Thyroid gland (tissue), 4 donors: ENCODE measurements around the gene PTGR1.

ENCODE experiments used
- CTCF ChIP-seq, 6 experiments: fragments of 200-600 bp in 3 of 6; fragments of 450-650 bp in 3 of 6; sonication (generic) in 3 of 6; IDR thresholded peaks; one replicate each; pipeline ENCODE4 v1.5.1; 2016 to 2019; ENCODE audit warnings: antibody characterized with exemption in 6 of 6, mild to moderate bottlenecking in 2 of 6, inconsistent platforms in 1 of 6, moderate library complexity in 1 of 6
- POLR2A ChIP-seq, 2 donors: fragments of 450-650 bp; IDR thresholded peaks; one replicate each; pipeline ENCODE4 v1.6.1; 2017; ENCODE audit warnings: antibody characterized with exemption in 2 of 2, mild to moderate bottlenecking in 2 of 2, moderate library complexity in 1 of 2

- TF ChIP-seq CTCF (IDR thresholded peaks at IDR 0.05) (no peak), POLR2A (IDR thresholded peaks at IDR 0.05) (no peak)
These were observed 10.7 kb upstream of the PTGR1 start for GRCh38 chr9:111610149-111610548.
